Calu3 (cell line): ENCODE data around the gene FOXA3. TPM values are rescaled to one million over a fixed set of nuclear protein-coding genes. Genes with fewer than 3 reads are reported as not detected.
"Not testable (repeated sequence)": the region's sequence is repeated elsewhere in the genome, so short reads cannot be mapped to it uniquely, and the experiment has no call there.

Source experiments
- BruUV-seq: library from RNA; stranded (reverse); fragments of 400-500 nt; replicated peaks from 2 replicates; lab custom pipeline; 2021; lab: Mats Ljungman, UMichigan
- CTCF ChIA-PET: fragments of 300-600 bp; sonication (Branson Sonifier 250); formaldehyde crosslinking; loops from one replicate; lab custom pipeline; 2022; ENCODE audit warnings: antibody characterized with exemption; lab: Charles Lee
- DNase-seq: peaks from one replicate; pipeline ENCODE4 v3.0.0; 2022
- H3K27ac Mint-ChIP-seq: one replicate; pipeline ENCODE4 v1.8.0; 2022; ENCODE audit warnings: mixed read lengths; ENCODE audit not compliant: unreplicated experiment
- H3K27me3 Mint-ChIP-seq: one replicate; pipeline ENCODE4 v1.8.0; 2022; ENCODE audit warnings: mixed read lengths; ENCODE audit not compliant: unreplicated experiment
- H3K36me3 Mint-ChIP-seq: one replicate; pipeline ENCODE4 v1.8.0; 2022; ENCODE audit warnings: mild to moderate bottlenecking, moderate library complexity, mixed read lengths; ENCODE audit not compliant: insufficient read depth, unreplicated experiment
- H3K4me1 Mint-ChIP-seq: one replicate; pipeline ENCODE4 v1.8.0; 2022; ENCODE audit warnings: mild to moderate bottlenecking, low read depth, mixed read lengths; ENCODE audit not compliant: unreplicated experiment
- H3K4me3 Mint-ChIP-seq: one replicate; pipeline ENCODE4 v1.8.0; 2022; ENCODE audit warnings: mild to moderate bottlenecking, low read depth, moderate library complexity, mixed read lengths; ENCODE audit not compliant: unreplicated experiment
- H3K9me3 Mint-ChIP-seq: one replicate; pipeline ENCODE4 v1.8.0; 2022; ENCODE audit warnings: low read depth, mixed read lengths; ENCODE audit not compliant: unreplicated experiment
- intact Hi-C: fragments of 100-400 bp; cut with micrococcal nuclease; formaldehyde crosslinking; loops from one replicate; pipeline ENCODE4 v1.10.0; 2022; ENCODE audit not compliant: unreplicated experiment
- total RNA-seq: library from RNA; stranded (reverse); gene quantifications from 2 replicates; pipeline ENCODE4 v1.2.3, GENCODE V29; 2022
- TF ChIP-seq, protein P1 (sequence below): fragments of 200-600 bp; IDR thresholded peaks from one replicate; pipeline ENCODE4 v1.8.0; 2022; ENCODE audit warnings: antibody characterized with exemption; ENCODE audit not compliant: unreplicated experiment

FOXA3 gene
- total RNA-seq, 1 experiment from 2014 or later = 12.1 TPM

DNA sequence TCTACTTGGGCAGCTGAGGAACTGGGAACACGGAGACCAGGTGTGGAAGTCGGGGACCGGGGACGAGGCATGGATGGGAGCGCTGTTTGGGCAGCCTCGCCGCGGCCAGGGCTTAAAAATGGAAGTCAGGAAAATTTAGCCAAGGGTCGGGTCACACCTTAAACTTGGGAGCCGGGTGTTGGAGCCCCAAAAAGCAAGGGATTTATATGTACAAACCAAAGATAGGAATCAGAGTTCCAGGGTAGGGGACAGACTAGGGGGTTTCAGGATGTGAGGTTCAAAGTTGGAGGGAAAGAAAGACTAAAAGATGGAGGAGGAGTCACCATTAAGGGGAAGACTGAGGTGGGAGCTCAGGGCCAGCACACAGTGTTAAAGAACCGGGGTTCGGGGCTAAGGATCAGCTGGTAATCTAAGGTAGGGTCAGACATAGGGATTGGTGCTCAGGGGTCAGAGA is 530 bp downstream of the FOXA3 start:
- peak overlapping the region; percentile 25 for H3K27ac Mint-ChIP-seq

GRCh38 chr19:45865269-45865948 is 1.3 kb downstream of the FOXA3 start:
- Mint-ChIP-seq H3K27ac (peak overlapping the region; percentile 28), H3K4me3 (peak overlapping the region; percentile 98), H3K27me3 (no peaks in the 10 kb centered on the region), H3K36me3 (peaks cover 55% of the 10 kb centered on the region), H3K9me3 (no peaks in the 10 kb centered on the region), H3K4me1 (peaks cover 48% of the 10 kb centered on the region)
- CTCF ChIA-PET = interaction anchor here (3.6 kb wide), 1 partner anchor 16 kb away, joined by 56 read pairs; no protein-coding TSS in a partner anchor
- intact Hi-C loops = no loop called here
- no peak for DNase-seq
- TF ChIP-seq, protein P1, sequence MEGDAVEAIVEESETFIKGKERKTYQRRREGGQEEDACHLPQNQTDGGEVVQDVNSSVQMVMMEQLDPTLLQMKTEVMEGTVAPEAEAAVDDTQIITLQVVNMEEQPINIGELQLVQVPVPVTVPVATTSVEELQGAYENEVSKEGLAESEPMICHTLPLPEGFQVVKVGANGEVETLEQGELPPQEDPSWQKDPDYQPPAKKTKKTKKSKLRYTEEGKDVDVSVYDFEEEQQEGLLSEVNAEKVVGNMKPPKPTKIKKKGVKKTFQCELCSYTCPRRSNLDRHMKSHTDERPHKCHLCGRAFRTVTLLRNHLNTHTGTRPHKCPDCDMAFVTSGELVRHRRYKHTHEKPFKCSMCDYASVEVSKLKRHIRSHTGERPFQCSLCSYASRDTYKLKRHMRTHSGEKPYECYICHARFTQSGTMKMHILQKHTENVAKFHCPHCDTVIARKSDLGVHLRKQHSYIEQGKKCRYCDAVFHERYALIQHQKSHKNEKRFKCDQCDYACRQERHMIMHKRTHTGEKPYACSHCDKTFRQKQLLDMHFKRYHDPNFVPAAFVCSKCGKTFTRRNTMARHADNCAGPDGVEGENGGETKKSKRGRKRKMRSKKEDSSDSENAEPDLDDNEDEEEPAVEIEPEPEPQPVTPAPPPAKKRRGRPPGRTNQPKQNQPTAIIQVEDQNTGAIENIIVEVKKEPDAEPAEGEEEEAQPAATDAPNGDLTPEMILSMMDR = no peak
- no TSS peak for BruUV-seq

More for the DNA sequence above, 530 bp downstream of the FOXA3 start:
- H3K9me3 Mint-ChIP-seq = no peaks in the 10 kb centered on the region
- intact Hi-C loops = loop anchor here (1.0 kb wide), 1 partner anchor 18 kb away; no protein-coding TSS in a partner anchor
- H3K27me3 Mint-ChIP-seq = no peaks in the 10 kb centered on the region
- H3K4me1 Mint-ChIP-seq = peaks cover 48% of the 10 kb centered on the region
- peak overlapping the region; percentile 98 for H3K4me3 Mint-ChIP-seq
- BruUV-seq = no TSS peak
- TF ChIP-seq, protein P1 = no peak
- peaks cover 59% of the 10 kb centered on the region for H3K36me3 Mint-ChIP-seq
- DNase-seq = no peak
- CTCF ChIA-PET = interaction anchor here (0.7 to 3.6 kb wide), 8 partner anchors 17 to 213 kb away, joined by 3 to 56 read pairs (median 4); partner anchors contain the start of genes IRF2BP1, MYPOP and SIX5

DNA sequence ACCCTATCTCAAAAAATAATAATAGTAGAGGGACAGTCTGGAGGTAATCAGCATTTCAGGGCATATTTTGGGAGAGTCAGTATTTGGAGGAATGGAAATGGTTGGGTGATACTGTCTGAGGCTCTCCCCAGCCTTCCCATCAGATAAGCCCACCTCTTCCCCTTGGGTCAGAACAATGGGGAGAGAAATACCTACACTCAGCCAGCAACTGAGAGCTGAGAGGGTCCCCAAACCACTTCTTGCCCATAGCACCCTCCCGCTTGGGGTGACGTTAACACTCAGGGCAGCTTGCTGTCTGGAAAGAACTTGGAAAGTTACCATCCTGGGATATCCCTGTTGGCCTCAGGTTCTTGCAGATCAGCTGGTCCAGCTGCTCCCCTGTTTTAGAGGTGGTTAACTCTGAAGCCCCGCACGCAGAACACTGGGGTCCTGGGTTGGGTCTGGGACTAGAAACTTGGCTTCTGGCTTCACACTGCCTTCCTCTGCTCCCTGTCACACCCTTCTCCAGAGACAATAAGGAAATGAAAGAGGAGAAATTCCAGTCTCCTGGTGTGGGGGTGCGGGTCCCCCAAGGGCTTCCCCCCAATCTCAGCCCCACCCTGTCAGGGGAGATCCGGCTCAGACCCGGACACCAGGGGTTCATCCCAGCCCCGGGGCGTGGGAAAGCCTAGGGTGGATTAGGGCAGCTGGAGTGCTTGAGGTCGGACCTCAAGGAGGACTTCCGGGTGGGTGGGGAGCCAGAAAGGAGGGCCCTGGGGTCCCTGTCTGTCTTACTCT is 2.5 kb downstream of the FOXA3 start:
- H3K9me3 Mint-ChIP-seq = no peaks in the 10 kb centered on the region
- CTCF ChIA-PET = interaction anchor here (1.0 kb wide), 1 partner anchor 15 kb away, joined by 8 read pairs; no protein-coding TSS in a partner anchor
- H3K4me1 Mint-ChIP-seq = peaks cover 48% of the 10 kb centered on the region
- no peaks in the 10 kb centered on the region for H3K27me3 Mint-ChIP-seq
- TF ChIP-seq, protein P1 = no peak
- peak overlapping the region; percentile 15 for H3K27ac Mint-ChIP-seq
- DNase-seq = no peak
- intact Hi-C loops = no loop called here
- no TSS peak for BruUV-seq
- H3K4me3 Mint-ChIP-seq = peak overlapping the region; percentile 28
- peaks cover 55% of the 10 kb centered on the region for H3K36me3 Mint-ChIP-seq

- H3K4me3 Mint-ChIP-seq, BruUV-seq, CTCF ChIA-PET, H3K27me3 Mint-ChIP-seq, H3K9me3 Mint-ChIP-seq, DNase-seq, intact Hi-C loops: not testable (repeated sequence)
- peaks cover 44% of the 10 kb centered on the region for H3K4me1 Mint-ChIP-seq
- peaks cover 55% of the 10 kb centered on the region for H3K36me3 Mint-ChIP-seq
- H3K27ac Mint-ChIP-seq = peak overlapping the region; percentile 15
Measured at GRCh38 chr19:45867241-45867640, 3.1 kb downstream of the FOXA3 start.
